Choroid plexus epithelial cell (primary cell): ENCODE measurements around the gene WASHC4.

Experiments
- DNase-seq: peaks from one replicate; pipeline ENCODE4 v3.0.0-alpha.2; 2010; ENCODE audit warnings: low read depth
- H3K4me3 ChIP-seq: 2 replicates; pipeline ENCODE4 v1.5.1; 2011; ENCODE audit warnings: low read depth, mild to moderate bottlenecking, control low read depth, low read length, moderate library complexity
- CTCF ChIP-seq: conservative IDR thresholded peaks from 2 replicates; pipeline ENCODE4 v1.5.1; 2011; ENCODE audit warnings: low read depth, mild to moderate bottlenecking, control low read depth, inconsistent platforms, low read length, moderate library complexity

The WASHC4 gene

GRCh38 chr12:105120551-105120950 is 13.0 kb downstream of the WASHC4 start:
- peak; percentile 31 for DNase-seq
- H3K4me3 ChIP-seq: no peak overlapping the region
- no peak for TF ChIP-seq CTCF

- TF ChIP-seq CTCF: no peak
- no peak overlapping the region for H3K4me3 ChIP-seq
- DNase-seq: no peak
These were observed 30.7 kb downstream of the WASHC4 start for GRCh38 chr12:105138248-105138647.

GRCh38 chr12:105141320-105141922 is 33.9 kb downstream of the WASHC4 start:
- H3K4me3 ChIP-seq: no peak overlapping the region
- TF ChIP-seq CTCF: no peak

GRCh38 chr12:105142259-105142658 is 34.7 kb downstream of the WASHC4 start:
- TF ChIP-seq CTCF: no peak

More at GRCh38 chr12:105141320-105141922, 33.9 kb downstream of the WASHC4 start:
- DNase-seq: no peak

GRCh38 chr12:105156260-105156659 is 48.7 kb downstream of the WASHC4 start:
- DNase-seq: no peak
- no peak for TF ChIP-seq CTCF
- no peak overlapping the region for H3K4me3 ChIP-seq

More at GRCh38 chr12:105142259-105142658, 34.7 kb downstream of the WASHC4 start:
- H3K4me3 ChIP-seq: no peak overlapping the region
- no peak for DNase-seq

- no peak for TF ChIP-seq CTCF
These were observed 50.1 kb downstream of the WASHC4 start for GRCh38 chr12:105157606-105158005.

GRCh38 chr12:105158876-105159275 is 51.3 kb downstream of the WASHC4 start:
- DNase-seq: no peak
- no peak for TF ChIP-seq CTCF
- no peak overlapping the region for H3K4me3 ChIP-seq

More at GRCh38 chr12:105157606-105158005, 50.1 kb downstream of the WASHC4 start:
- no peak overlapping the region for H3K4me3 ChIP-seq
- DNase-seq: no peak
